Thymus (tissue), 11 donors: ENCODE measurements around the gene PAPOLG. TPM values are rescaled to one million over a fixed set of nuclear protein-coding genes. Genes with fewer than 3 reads are reported as not detected.
"Not testable (repeated sequence)": the region's sequence is repeated elsewhere in the genome, so short reads cannot be mapped to it uniquely, and the experiment has no call there.

ENCODE experiments used
- DNase-seq, 9 donors: peaks; one replicate each; pipeline ENCODE4 v3.0.0-alpha.2; 2013; ENCODE audit warnings: low spot score in 9 of 9, low read depth in 6 of 9, missing footprints in 1 of 9
- H3K27ac ChIP-seq, 2 donors: one replicate each; pipeline ENCODE4 v1.5.1; 2013; ENCODE audit warnings: control low read depth in 1 of 2, low read depth in 1 of 2, low read length in 1 of 2, mild to moderate bottlenecking in 1 of 2, moderate library complexity in 1 of 2
- H3K27me3 ChIP-seq, 2 donors: one replicate each; pipeline ENCODE4 v1.5.1; 2013; ENCODE audit warnings: low read length in 1 of 2; ENCODE audit not compliant: control insufficient read depth in 2 of 2, insufficient read depth in 1 of 2
- H3K36me3 ChIP-seq, 2 donors: one replicate each; pipeline ENCODE4 v1.5.1; 2013; ENCODE audit warnings: low read length in 1 of 2, mild to moderate bottlenecking in 1 of 2, moderate library complexity in 1 of 2; ENCODE audit not compliant: control insufficient read depth in 2 of 2, insufficient read depth in 2 of 2
- H3K4me1 ChIP-seq, 2 donors: one replicate each; pipeline ENCODE4 v1.5.1; 2013; ENCODE audit warnings: low read length in 2 of 2; ENCODE audit not compliant: control insufficient read depth in 2 of 2, insufficient read depth in 2 of 2
- H3K4me3 ChIP-seq, 2 donors: one replicate each; pipeline ENCODE4 v1.5.1; 2013; ENCODE audit warnings: low read length in 2 of 2, control low read depth in 1 of 2, mild to moderate bottlenecking in 1 of 2
- H3K9me3 ChIP-seq, 2 donors: one replicate each; pipeline ENCODE4 v1.5.1; 2013; ENCODE audit warnings: low read length in 1 of 2, mild to moderate bottlenecking in 1 of 2; ENCODE audit not compliant: control insufficient read depth in 2 of 2, insufficient read depth in 1 of 2
- WGBS: extraction: QIAGEN DNeasy Blood & Tissue Kit; methylation state at CpG from one replicate; pipeline ENCODE4 v1.1.7; 2013; 5-methylcytosine and 5-hydroxymethylcytosine counted together
- polyA plus RNA-seq: library from polyadenylated mRNA; stranded (reverse); fragments of 200-250 nt; gene quantifications from one replicate; pipeline ENCODE4 v1.2.3, GENCODE V29; 2013
- total RNA-seq: library from RNA; stranded (reverse); fragments of 120-200 nt; gene quantifications from one replicate; pipeline ENCODE4 v1.2.4, GENCODE V29; 2013
- donor health status: healthy.

The PAPOLG gene
- total and polyA plus RNA-seq, 2 donors = 14.3 to 17.3 TPM

DNA sequence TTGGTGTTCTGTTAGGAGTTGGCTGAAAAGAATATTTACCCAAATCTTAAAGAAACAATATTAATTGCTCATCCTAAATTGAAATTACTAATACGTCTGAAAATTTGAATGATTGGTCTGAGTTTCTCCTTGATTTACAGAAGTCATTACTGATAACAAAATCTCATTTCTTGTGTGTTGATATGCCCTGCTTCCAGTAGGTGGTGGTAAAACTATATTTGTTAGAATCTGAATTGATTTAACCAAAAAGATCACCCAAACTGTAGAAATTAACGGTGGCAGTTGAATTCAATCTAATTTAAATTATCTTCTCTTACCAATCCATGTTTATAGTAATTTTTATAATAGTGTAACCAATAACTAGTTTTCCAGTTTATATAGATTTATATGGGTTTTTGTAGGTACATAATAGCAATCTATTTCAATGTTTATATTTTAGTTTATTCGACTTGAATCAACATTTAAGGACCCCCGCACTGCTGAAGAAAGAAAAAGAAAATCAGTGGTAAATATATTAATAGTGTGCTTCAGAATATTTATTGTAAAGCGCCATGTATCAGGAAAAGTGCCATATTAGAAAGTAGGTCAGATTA lies 38.3 kb downstream of the PAPOLG start:
- no peak overlapping the region for H3K27ac ChIP-seq
- H3K4me3 ChIP-seq = no peak overlapping the region
- H3K36me3 ChIP-seq = peaks cover 31 to 86% of the 10 kb centered on the region in 2 donors
- H3K27me3 ChIP-seq = no peaks in the 10 kb centered on the region
- H3K9me3 ChIP-seq = no peaks in the 10 kb centered on the region
- 84% methylated on average over 5 of the region's 5 CpGs for WGBS
- peak in 2 of 9 donors; percentile 26 to 48 for DNase-seq
- H3K4me1 ChIP-seq = no peaks in the 10 kb centered on the region

- H3K9me3 ChIP-seq = no peaks in the 10 kb centered on the region
- no peak overlapping the region for H3K27ac ChIP-seq
- no peak overlapping the region for H3K4me3 ChIP-seq
- no peaks in the 10 kb centered on the region for H3K27me3 ChIP-seq
- H3K4me1 ChIP-seq = no peaks in the 10 kb centered on the region
- DNase-seq = no peak
- H3K36me3 ChIP-seq = peaks cover 26 to 71% of the 10 kb centered on the region in 2 donors
- 72% methylated on average over 6 of the region's 6 CpGs for WGBS
Measured at GRCh38 chr2:60796573-60797509, 40.8 kb downstream of the PAPOLG start.

DNA sequence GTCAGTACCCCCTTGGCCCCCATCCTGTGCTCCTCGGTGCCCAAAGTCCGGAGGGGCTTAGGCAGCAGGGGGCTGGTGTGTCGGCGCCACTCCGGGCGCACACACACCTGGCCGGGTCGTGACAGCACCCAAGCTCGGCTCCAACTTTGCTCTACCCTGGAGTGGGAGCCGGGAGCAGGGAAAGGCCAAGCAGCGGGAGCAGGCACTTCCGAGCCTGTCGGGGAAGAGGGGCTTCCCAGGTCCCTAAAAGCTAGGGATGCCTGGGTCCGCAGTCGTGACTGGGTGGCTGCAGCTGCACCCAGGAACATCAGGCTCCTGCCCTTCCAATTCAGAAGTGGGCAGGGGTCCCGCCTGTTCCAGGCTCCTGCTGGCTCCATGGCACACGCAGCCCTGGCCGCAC lies 48.4 kb downstream of the PAPOLG start:
- 97% methylated on average over 18 of the region's 18 CpGs for WGBS
- DNase-seq = no peak
- no peak overlapping the region for H3K4me3 ChIP-seq
- no peaks in the 10 kb centered on the region for H3K27me3 ChIP-seq
- no peak overlapping the region for H3K27ac ChIP-seq
- no peaks in the 10 kb centered on the region for H3K9me3 ChIP-seq
- peaks cover 11 to 31% of the 10 kb centered on the region in 2 donors for H3K4me1 ChIP-seq
- peaks cover 3 to 13% of the 10 kb centered on the region in 2 donors for H3K36me3 ChIP-seq

- H3K4me3 ChIP-seq = no peak overlapping the region
- H3K27me3 ChIP-seq = no peaks in the 10 kb centered on the region
- peaks cover 3 to 5% of the 10 kb centered on the region in 2 donors for H3K36me3 ChIP-seq
- H3K27ac ChIP-seq = peak overlapping the region; percentile 61 to 76
- H3K9me3 ChIP-seq = no peaks in the 10 kb centered on the region
- peaks cover 11 to 33% of the 10 kb centered on the region in 2 donors for H3K4me1 ChIP-seq
- no peak for DNase-seq
- WGBS = 88% methylated on average over 7 of the region's 7 CpGs
Measured at GRCh38 chr2:60806595-60806987, 50.5 kb downstream of the PAPOLG start.

DNA sequence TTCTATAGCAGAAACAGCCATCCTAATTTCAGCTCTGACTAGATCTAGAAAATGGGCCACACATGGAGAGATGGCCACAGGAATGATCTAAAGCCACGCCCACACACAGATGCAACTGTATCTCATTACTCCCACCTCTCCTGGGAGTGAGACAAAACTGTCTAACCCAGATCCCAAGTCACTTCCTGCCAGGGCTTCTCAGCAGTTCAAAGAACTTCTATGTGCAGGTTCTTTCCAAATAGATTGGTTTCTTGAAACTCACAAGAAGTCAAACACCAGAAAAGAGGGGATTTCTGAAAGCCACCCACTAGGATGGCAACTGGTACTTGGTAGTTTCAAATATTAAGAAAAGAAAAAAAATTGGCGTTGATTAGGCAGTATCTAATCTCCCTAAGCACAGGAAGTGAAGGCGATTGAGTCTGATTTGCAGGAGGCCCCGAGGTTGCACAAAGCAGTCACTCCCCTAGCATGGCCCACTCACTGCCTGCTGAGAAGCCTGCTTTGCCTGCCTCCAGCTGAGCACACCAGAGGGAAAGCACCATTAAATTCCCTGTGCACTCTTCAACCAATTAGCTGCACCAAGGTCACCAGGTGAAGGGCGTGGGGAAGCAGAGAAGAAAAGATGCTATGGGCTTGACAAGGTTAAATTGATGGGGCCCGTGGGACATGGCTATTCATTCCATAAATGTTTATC lies 51.1 kb downstream of the PAPOLG start:
- DNase-seq = peak in 7 of 9 donors; percentile 20 to 70 (median 47)
- WGBS = 42% methylated on average over 6 of the region's 6 CpGs
- H3K36me3 ChIP-seq = peaks cover 3% of the 10 kb centered on the region in 2 donors
- H3K27ac ChIP-seq = peak overlapping the region; percentile 61 to 76
- no peaks in the 10 kb centered on the region for H3K27me3 ChIP-seq
- peaks cover 11 to 33% of the 10 kb centered on the region in 2 donors for H3K4me1 ChIP-seq
- no peak overlapping the region for H3K4me3 ChIP-seq
- H3K9me3 ChIP-seq = no peaks in the 10 kb centered on the region

GRCh38 chr2:60808330-60808801 lies 52.3 kb downstream of the PAPOLG start:
- Histone ChIP-seq H3K27me3 (no peaks in the 10 kb centered on the region), H3K4me3 (no peak overlapping the region), H3K36me3 (peaks cover 0 to 3% of the 10 kb centered on the region in 2 donors), H3K27ac (no peak overlapping the region), H3K4me1 (peaks cover 11 to 33% of the 10 kb centered on the region in 2 donors), H3K9me3 (no peaks in the 10 kb centered on the region)
- 98% methylated on average over 16 of the region's 16 CpGs for WGBS
- no peak for DNase-seq

- Histone ChIP-seq H3K9me3 (no peaks in the 10 kb centered on the region), H3K27me3 (no peaks in the 10 kb centered on the region), H3K4me1 (peaks cover 6 to 20% of the 10 kb centered on the region in 2 donors), H3K4me3 (no peak overlapping the region), H3K27ac (no peak overlapping the region), H3K36me3 (no peaks in the 10 kb centered on the region)
- 97% methylated on average over 14 of the region's 14 CpGs for WGBS
- DNase-seq = no peak
Measured at GRCh38 chr2:60811491-60812375, 55.7 kb downstream of the PAPOLG start.

GRCh38 chr2:60817191-60817590 lies 61.1 kb downstream of the PAPOLG start:
- not testable (repeated sequence) for H3K4me3 ChIP-seq, H3K36me3 ChIP-seq, H3K9me3 ChIP-seq, H3K27me3 ChIP-seq, DNase-seq, H3K27ac ChIP-seq
- WGBS = 98% methylated on average over 9 of the region's 9 CpGs
- peaks cover 18 to 32% of the 10 kb centered on the region in 2 donors for H3K4me1 ChIP-seq
